OCI-LY3 (cell line): Measurements from ENCODE around the gene MED4.

ENCODE experiments used
- H2AFZ ChIP-seq: fragments of 200-600, 300-600 bp; shearing (Covaris generic); 2 replicates; pipeline ENCODE4 v1.6.0; 2014; ENCODE audit warnings: antibody characterized with exemption, low read depth, low read length
- H3K27ac ChIP-seq: fragments of 200-600, 300-600 bp; sonication (generic); 2 replicates; pipeline ENCODE4 v1.5.1; 2014; ENCODE audit warnings: mild to moderate bottlenecking, low read length, moderate library complexity, mixed read lengths
- H3K27me3 ChIP-seq: fragments of 200-600, 300-600 bp; sonication (generic); 2 replicates; pipeline ENCODE4 v1.6.1; 2014; ENCODE audit warnings: low read depth, low read length, mixed read lengths
- H3K36me3 ChIP-seq: fragments of 200-600, 300-600 bp; sonication (generic); replicated peaks from 2 replicates; pipeline ENCODE3; 2014; ENCODE audit warnings: low read depth, low read length, mixed read lengths
- H3K4me1 ChIP-seq: fragments of 300-600, 200-600 bp; sonication (generic); 2 replicates; pipeline ENCODE4 v1.6.1; 2014; ENCODE audit warnings: low read length, mixed read lengths
- H3K4me2 ChIP-seq: fragments of 200-600, 300-600 bp; sonication (generic); 2 replicates; pipeline ENCODE4 v1.6.1; 2014; ENCODE audit warnings: low read length, mixed read lengths
- H3K4me3 ChIP-seq: fragments of 300-600, 200-600 bp; sonication (generic); 2 replicates; pipeline ENCODE4 v1.5.1; 2014; ENCODE audit warnings: antibody characterized with exemption, mild to moderate bottlenecking, low read length, moderate library complexity
- H3K79me2 ChIP-seq: fragments of 300-600, 200-600 bp; shearing (Covaris generic); 2 replicates; pipeline ENCODE4 v1.6.1; 2014; ENCODE audit warnings: mild to moderate bottlenecking, low read length, mixed read lengths
- H3K9ac ChIP-seq: fragments of 300-600, 200-600 bp; shearing (Covaris generic); 2 replicates; pipeline ENCODE4 v1.6.0; 2014; ENCODE audit warnings: mild to moderate bottlenecking, low read length, moderate library complexity
- H3K9me3 ChIP-seq: fragments of 200-600, 300-600 bp; shearing (Covaris generic); 2 replicates; pipeline ENCODE4 v1.6.1; 2014; ENCODE audit warnings: low read length, mixed read lengths; ENCODE audit not compliant: insufficient read depth
- H4K20me1 ChIP-seq: fragments of 200-600, 300-600 bp; sonication (generic); 2 replicates; pipeline ENCODE4 v1.6.1; 2016; ENCODE audit warnings: low read length, mixed read lengths; ENCODE audit not compliant: insufficient read depth
- CTCF ChIP-seq: fragments of 200-600, 300-600 bp; sonication (generic); IDR thresholded peaks from 2 replicates; pipeline ENCODE4 v1.5.1; 2014; ENCODE audit warnings: antibody characterized with exemption, low read length, low read depth
- EZH2phosphoT487 ChIP-seq: fragments of 200-600 bp; shearing (Covaris generic); IDR thresholded peaks from 2 replicates; pipeline ENCODE4 v1.6.1; 2018; ENCODE audit warnings: antibody characterized with exemption, mixed run types, low read depth

MED4 gene

DNA sequence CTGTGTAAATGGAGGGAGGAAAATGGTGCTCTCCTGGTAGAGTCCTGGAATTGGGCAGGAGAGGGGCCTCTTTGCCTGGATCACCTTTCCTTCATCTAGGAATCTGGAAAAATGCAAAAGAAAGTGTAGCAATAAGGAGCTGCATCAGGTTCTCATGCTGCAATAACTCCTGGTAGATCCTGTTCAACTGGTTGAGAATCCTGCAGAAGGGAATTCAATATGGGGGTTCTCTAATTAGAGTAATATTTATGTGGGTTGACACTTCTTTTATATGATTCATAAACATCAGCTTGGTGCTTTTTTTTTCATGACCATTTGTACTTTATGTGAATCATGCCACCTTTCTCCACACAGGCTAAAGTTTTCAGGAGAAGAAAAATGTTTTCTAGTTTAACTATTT, 66.8 kb downstream of the MED4 start:
- no peaks in the 10 kb centered on the region for H3K27me3 ChIP-seq
- no peaks in the 10 kb centered on the region for H4K20me1 ChIP-seq
- TF ChIP-seq EZH2phosphoT487 (no peak), CTCF (no peak)
- H3K4me1 ChIP-seq = no peaks in the 10 kb centered on the region
- H3K4me2 ChIP-seq = no peak overlapping the region
- H3K9me3 ChIP-seq = peaks cover 18% of the 10 kb centered on the region; the same call in 1 of the 2 replicates
- H2AFZ ChIP-seq = no peak overlapping the region
- H3K36me3 ChIP-seq = peaks cover 28% of the 10 kb centered on the region
- no peaks in the 10 kb centered on the region for H3K79me2 ChIP-seq
- no peak overlapping the region for H3K4me3 ChIP-seq
- H3K9ac ChIP-seq = no peak overlapping the region
- no peak overlapping the region for H3K27ac ChIP-seq
